Chondrocyte (in vitro differentiated cells): ENCODE results near the gene LEAP2. TPM values are rescaled to one million over a fixed set of nuclear protein-coding genes. Genes with fewer than 3 reads are reported as not detected.
A peak's percentile ranks its signal among the peaks of the same experiment; 100 is the strongest.
"Not testable (repeated sequence)": the region's sequence is repeated elsewhere in the genome, so short reads cannot be mapped to it uniquely, and the experiment has no call there.

ENCODE experiments used
- DNase-seq: peaks from one replicate; pipeline ENCODE4 v3.0.0; 2021; ENCODE audit warnings: mixed read lengths, low spot score
- H3K27ac Mint-ChIP-seq: one replicate; pipeline ENCODE4 v1.8.0; 2021; ENCODE audit warnings: mild to moderate bottlenecking, moderate library complexity, mixed read lengths; ENCODE audit not compliant: unreplicated experiment
- H3K27me3 Mint-ChIP-seq: 2 replicates; pipeline ENCODE4 v1.8.0; 2021; ENCODE audit warnings: low read depth, mixed read lengths
- H3K36me3 Mint-ChIP-seq: 2 replicates; pipeline ENCODE4 v1.8.0; 2021; ENCODE audit warnings: low read depth, mixed read lengths
- H3K4me1 Mint-ChIP-seq: 2 replicates; pipeline ENCODE4 v1.8.0; 2021; ENCODE audit warnings: low read depth, mild to moderate bottlenecking, mixed read lengths
- H3K4me3 Mint-ChIP-seq: one replicate; pipeline ENCODE4 v1.8.0; 2021; ENCODE audit warnings: mild to moderate bottlenecking, moderate library complexity, mixed read lengths; ENCODE audit not compliant: unreplicated experiment
- H3K9me3 Mint-ChIP-seq: 2 replicates; pipeline ENCODE4 v1.8.0; 2021; ENCODE audit warnings: low read depth, mixed read lengths
- CTCF ChIP-seq: fragments of 200-600 bp; sonication (generic); IDR thresholded peaks from 2 replicates; pipeline ENCODE4 v1.5.0; 2021; ENCODE audit warnings: antibody characterized with exemption, mild to moderate bottlenecking, moderate library complexity
- total RNA-seq: library from RNA; stranded (reverse); gene quantifications from 3 replicates; pipeline ENCODE4 v1.2.1, GENCODE V29; 2021

Gene LEAP2
- total RNA-seq, 1 donor from 2014 or later = 0.35 TPM

DNA sequence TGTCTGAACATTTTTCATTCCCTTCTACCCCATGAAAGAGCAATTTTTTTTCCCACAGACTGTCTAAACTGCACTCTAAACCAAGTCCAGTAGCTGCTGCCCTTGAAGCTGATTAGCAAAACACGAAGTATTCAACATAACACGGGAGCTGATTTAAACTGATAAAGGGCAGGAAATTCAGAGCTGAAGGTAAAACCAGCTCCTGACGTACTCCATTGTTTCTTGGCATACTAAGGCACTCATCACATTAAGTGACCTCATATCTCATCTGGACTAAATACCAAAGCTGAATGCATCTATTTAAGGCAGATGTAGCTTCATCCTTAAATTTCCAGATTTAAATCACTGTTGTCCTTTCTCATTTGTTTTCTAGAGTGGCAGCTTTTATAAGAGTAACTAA, 19.2 kb upstream of the LEAP2 start:
- Mint-ChIP-seq H3K27ac (no peak overlapping the region), H3K9me3 (no peaks in the 10 kb centered on the region), H3K4me3 (no peak overlapping the region), H3K4me1 (no peaks in the 10 kb centered on the region), H3K36me3 (no peaks in the 10 kb centered on the region), H3K27me3 (peaks cover 2% of the 10 kb centered on the region)
- no peak for DNase-seq
- no peak for TF ChIP-seq CTCF

- H3K36me3 Mint-ChIP-seq, DNase-seq, H3K4me1 Mint-ChIP-seq, H3K27me3 Mint-ChIP-seq, H3K9me3 Mint-ChIP-seq, H3K27ac Mint-ChIP-seq, H3K4me3 Mint-ChIP-seq: not testable (repeated sequence)
Measured at GRCh38 chr5:132854992-132855391, 18.5 kb upstream of the LEAP2 start.

DNA sequence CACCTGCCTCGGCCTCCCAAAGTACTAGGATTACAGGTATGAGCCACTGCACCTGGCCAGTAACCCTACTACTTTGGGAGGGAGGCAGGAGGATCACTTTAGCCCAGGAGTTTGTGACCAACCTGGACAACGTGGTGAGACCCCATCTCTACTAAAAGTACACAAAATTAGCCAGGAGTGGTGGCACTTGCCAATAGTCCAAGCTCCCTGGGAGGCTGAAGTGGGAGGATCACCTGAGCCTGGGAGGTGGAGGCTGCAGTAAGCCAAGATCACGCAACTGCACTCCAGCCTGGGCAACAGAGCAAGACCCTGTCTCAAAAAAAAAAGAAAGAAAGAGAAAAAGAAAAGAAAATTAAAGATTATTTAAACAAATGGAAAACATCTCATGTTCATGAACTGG, 17.5 kb upstream of the LEAP2 start:
- H3K36me3 Mint-ChIP-seq = no peaks in the 10 kb centered on the region
- no peak overlapping the region for H3K4me3 Mint-ChIP-seq
- no peak for TF ChIP-seq CTCF
- H3K27me3 Mint-ChIP-seq = peaks cover 2% of the 10 kb centered on the region
- no peak for DNase-seq
- no peaks in the 10 kb centered on the region for H3K4me1 Mint-ChIP-seq
- H3K9me3 Mint-ChIP-seq = no peaks in the 10 kb centered on the region
- H3K27ac Mint-ChIP-seq = no peak overlapping the region

- Mint-ChIP-seq H3K9me3 (no peaks in the 10 kb centered on the region), H3K27ac (no peak overlapping the region), H3K4me3 (no peak overlapping the region), H3K4me1 (no peaks in the 10 kb centered on the region), H3K36me3 (no peaks in the 10 kb centered on the region), H3K27me3 (peaks cover 2% of the 10 kb centered on the region)
- no peak for TF ChIP-seq CTCF
- DNase-seq = no peak
Measured at GRCh38 chr5:132859889-132860437, 13.5 kb upstream of the LEAP2 start.

- no peak for DNase-seq
- no peak overlapping the region for H3K4me3 Mint-ChIP-seq
- H3K9me3 Mint-ChIP-seq = no peaks in the 10 kb centered on the region
- TF ChIP-seq CTCF = no peak
- H3K4me1 Mint-ChIP-seq = peaks cover 3% of the 10 kb centered on the region
- no peaks in the 10 kb centered on the region for H3K27me3 Mint-ChIP-seq
- no peak overlapping the region for H3K27ac Mint-ChIP-seq
- no peaks in the 10 kb centered on the region for H3K36me3 Mint-ChIP-seq
Measured at GRCh38 chr5:132860742-132861141, 12.7 kb upstream of the LEAP2 start.

DNA sequence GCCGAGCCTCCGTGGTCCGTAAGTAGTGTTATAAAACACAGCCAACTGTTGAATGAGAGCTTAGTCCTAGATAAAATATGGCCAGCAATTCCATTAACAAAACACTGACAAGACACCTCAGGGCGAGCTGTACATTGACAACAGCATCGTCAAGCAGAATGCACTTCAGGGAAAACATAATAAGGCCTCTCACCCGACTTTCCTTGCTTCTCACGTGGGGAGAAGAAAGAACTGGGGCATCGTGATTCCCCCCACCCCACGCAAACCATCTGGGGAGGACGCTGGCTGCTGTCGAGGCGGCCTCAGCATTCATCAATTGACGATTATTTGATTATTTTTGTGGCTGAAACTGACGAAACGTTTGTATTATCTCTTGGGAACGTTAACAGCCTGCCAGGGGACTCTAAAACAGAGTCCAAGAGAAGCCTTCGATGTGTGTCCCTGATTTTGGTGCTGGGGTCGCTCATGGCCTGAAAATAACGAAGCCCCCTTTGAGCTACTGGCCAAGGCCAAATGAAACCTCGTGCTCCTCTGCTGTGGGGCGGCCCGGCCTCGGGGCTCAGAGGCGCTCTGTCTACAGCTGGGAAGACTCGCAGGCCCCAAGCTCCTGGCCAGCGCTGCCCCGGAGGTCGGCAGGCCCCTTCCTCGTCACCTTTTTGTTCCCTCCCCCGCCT, 7.7 kb upstream of the LEAP2 start:
- Mint-ChIP-seq H3K9me3 (no peaks in the 10 kb centered on the region), H3K27ac (peak overlapping the region; percentile 100), H3K36me3 (peaks cover 4% of the 10 kb centered on the region), H3K4me1 (peaks cover 25% of the 10 kb centered on the region), H3K27me3 (no peaks in the 10 kb centered on the region), H3K4me3 (peak overlapping the region; percentile 100)
- DNase-seq = no peak
- TF ChIP-seq CTCF = no peak
